Measurements from ENCODE around the gene PPP1R12B. TPM values are rescaled to one million over a fixed set of nuclear protein-coding genes. Genes with fewer than 3 reads are reported as not detected.

Gene PPP1R12B
- total RNA-seq, 1 donor from 2014 or later, result 7.2 TPM

DNA sequence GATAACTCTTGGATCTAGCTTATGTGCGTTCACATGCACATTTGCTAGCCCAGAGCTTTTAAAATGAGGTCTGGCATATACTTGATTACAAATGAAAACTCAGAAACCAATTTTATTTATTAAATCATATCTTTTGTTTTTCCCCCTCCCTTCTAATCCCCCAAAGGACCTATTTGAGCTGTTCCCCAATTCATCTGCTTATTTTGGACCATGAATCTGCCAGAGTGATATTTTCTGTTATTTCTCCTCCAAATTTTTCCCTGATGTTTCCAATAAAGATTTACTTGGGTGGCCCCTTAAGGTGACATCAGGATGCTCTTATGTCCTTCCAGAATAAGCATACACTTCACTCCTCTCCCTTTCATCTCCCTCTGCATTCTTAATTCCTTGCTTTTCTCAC is 238.4 kb downstream of the PPP1R12B start:
- no peaks in the 10 kb centered on the region for H3K9me3 Mint-ChIP-seq (ENCODE audit: unreplicated experiment)
- H3K27ac Mint-ChIP-seq (ENCODE audit: unreplicated experiment), result peak overlapping the region; percentile 93
- H3K36me3 Mint-ChIP-seq (ENCODE audit: low read depth, unreplicated experiment), result no peaks in the 10 kb centered on the region
- peaks cover 31% of the 10 kb centered on the region for H3K4me1 Mint-ChIP-seq (ENCODE audit: unreplicated experiment)
- no peak overlapping the region for H3K4me3 Mint-ChIP-seq (ENCODE audit: unreplicated experiment)
- no peak for DNase-seq (ENCODE audit: low spot score)
- no peak for TF ChIP-seq CTCF (IDR thresholded peaks at IDR 0.05; ENCODE audit: unreplicated experiment)
- H3K27me3 Mint-ChIP-seq (ENCODE audit: unreplicated experiment), result no peaks in the 10 kb centered on the region

DNA sequence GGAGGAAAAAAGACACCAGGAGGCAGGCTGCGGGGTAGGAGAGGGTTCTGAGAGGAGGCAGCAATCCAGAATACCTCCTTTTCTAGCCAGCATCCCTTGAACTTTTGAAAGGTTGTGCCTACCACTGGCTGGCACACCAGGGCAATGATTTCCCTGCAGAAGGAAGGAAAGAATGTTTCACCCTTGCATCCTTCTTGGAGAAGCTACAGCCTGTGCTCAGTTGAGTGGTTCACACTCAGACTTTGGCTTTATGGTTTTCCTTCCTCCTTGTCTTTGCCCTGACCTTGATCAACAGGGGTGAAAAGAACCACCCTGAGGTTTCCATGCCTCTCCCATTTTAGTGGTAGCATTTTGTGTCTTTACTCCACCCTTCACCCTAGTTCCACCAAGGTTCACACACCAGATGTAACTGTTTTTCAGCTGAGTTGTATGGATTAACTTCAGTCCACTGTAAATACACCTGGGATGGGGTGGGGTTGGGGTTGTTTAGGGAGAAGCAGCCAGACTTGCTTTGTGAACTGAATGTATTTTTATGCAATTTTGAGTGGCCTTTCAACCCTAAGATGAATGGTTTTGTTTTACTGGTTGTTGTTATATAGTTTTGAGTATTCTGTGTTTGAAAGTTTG is 239.5 kb downstream of the PPP1R12B start:
- Mint-ChIP-seq H3K4me1 (ENCODE audit: unreplicated experiment) (peaks cover 31% of the 10 kb centered on the region), H3K27ac (ENCODE audit: unreplicated experiment) (peak overlapping the region; percentile 33), H3K27me3 (ENCODE audit: unreplicated experiment) (no peaks in the 10 kb centered on the region), H3K36me3 (ENCODE audit: low read depth, unreplicated experiment) (no peaks in the 10 kb centered on the region), H3K4me3 (ENCODE audit: unreplicated experiment) (no peak overlapping the region), H3K9me3 (ENCODE audit: unreplicated experiment) (no peaks in the 10 kb centered on the region)
- TF ChIP-seq CTCF (IDR thresholded peaks at IDR 0.05; ENCODE audit: unreplicated experiment), result no peak
- no peak for DNase-seq (ENCODE audit: low spot score)

DNA sequence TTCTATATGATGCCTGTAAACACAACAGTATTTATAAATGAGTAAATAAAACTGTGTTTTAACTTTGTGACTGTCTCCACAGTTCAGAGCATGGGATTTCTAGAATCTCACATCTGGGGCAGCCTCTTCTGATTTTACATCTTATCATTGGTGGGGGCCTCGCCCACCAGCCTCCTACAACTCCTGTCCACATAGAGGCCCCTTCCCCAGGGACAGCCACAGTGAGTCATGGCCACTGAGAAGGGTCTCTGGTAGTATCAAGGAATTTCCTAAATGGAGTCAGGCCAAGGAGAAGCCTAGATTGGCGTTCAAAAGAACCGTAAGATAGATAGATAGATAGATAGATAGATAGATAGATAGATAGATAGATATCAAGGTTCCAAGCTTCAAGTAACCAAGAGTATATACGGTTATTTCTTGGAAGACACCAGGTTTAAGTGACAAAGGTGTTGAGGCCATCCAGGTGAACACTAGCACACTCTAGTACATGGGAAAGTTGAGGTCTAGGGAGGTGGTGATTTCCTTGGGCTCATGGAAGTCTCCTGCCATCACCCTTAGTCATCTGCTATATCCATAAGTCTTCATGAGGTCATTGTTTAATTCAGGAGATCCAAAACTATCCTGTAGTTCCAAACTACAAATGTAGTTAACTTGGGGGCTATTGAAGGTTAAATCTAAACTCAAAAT is 240.1 kb downstream of the PPP1R12B start:
- no peak for TF ChIP-seq CTCF (IDR thresholded peaks at IDR 0.05; ENCODE audit: unreplicated experiment)
- H3K4me3 Mint-ChIP-seq (ENCODE audit: unreplicated experiment), result no peak overlapping the region
- no peaks in the 10 kb centered on the region for H3K36me3 Mint-ChIP-seq (ENCODE audit: low read depth, unreplicated experiment)
- no peaks in the 10 kb centered on the region for H3K9me3 Mint-ChIP-seq (ENCODE audit: unreplicated experiment)
- no peaks in the 10 kb centered on the region for H3K27me3 Mint-ChIP-seq (ENCODE audit: unreplicated experiment)
- no peak for DNase-seq (ENCODE audit: low spot score)
- peak overlapping the region; percentile 83 for H3K27ac Mint-ChIP-seq (ENCODE audit: unreplicated experiment)
- peaks cover 31% of the 10 kb centered on the region for H3K4me1 Mint-ChIP-seq (ENCODE audit: unreplicated experiment)

DNA sequence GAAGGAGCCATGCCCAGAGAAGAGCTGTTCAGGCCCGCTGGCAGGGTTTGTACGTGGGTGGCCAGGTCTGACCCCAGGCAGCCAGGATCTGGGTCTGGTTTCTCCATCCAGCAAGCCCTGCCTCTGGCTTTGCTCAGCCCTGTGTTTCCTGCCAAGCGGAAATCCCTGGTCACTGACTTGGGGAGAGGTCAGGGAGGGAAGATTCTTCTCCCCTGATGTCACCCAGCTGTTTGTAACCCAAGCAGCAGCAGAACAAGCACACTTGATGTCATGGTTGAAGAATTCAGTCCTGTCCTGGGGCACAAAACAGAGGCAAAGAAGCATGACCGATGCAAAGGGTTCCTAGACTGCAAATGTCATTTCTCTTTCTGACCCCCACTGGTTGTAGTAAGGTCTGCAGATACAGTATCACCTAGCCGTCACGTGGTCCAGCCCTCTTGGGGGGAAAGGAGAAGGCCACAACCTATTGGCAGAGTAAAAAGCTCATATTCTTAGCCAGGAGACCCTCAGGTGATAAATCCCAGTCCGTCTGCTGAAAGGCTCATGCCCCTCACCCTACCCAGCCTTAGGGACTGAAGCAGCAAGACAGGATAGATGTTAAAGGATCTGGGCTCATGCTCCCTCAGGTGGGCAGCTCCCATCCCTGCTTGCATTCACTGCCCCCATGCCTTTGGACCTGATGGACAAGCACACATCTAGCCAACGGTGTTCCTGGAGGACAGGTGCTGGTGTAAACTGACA is 240.9 kb downstream of the PPP1R12B start:
- peak; percentile 53 for DNase-seq (ENCODE audit: low spot score)
- Mint-ChIP-seq H3K9me3 (ENCODE audit: unreplicated experiment) (no peaks in the 10 kb centered on the region), H3K27me3 (ENCODE audit: unreplicated experiment) (no peaks in the 10 kb centered on the region), H3K4me3 (ENCODE audit: unreplicated experiment) (no peak overlapping the region), H3K36me3 (ENCODE audit: low read depth, unreplicated experiment) (no peaks in the 10 kb centered on the region), H3K27ac (ENCODE audit: unreplicated experiment) (peak overlapping the region; percentile 83), H3K4me1 (ENCODE audit: unreplicated experiment) (peaks cover 26% of the 10 kb centered on the region)
- TF ChIP-seq CTCF (IDR thresholded peaks at IDR 0.05; ENCODE audit: unreplicated experiment), result no peak

DNA sequence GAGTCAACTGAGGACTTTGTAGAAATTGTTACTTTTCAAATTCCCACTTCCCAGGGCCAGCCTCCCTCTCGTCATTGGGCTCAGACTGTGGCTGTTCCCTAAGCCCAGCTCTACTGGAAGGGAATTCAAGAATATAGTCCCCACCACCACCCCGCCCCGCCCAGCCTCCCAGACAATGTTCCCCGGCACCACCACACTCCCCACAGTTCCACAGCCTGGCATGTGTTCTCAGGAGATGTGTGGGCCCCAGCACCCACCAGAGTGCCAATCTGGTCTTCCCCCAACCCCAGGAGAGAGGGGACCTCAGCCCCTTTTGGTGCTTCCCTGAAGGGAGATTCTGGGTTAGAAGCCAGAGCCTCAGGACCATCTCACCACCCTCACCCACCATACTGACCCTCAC is 241.6 kb downstream of the PPP1R12B start:
- Mint-ChIP-seq H3K4me3 (ENCODE audit: unreplicated experiment) (no peak overlapping the region), H3K9me3 (ENCODE audit: unreplicated experiment) (no peaks in the 10 kb centered on the region), H3K27me3 (ENCODE audit: unreplicated experiment) (no peaks in the 10 kb centered on the region), H3K27ac (ENCODE audit: unreplicated experiment) (no peak overlapping the region), H3K4me1 (ENCODE audit: unreplicated experiment) (peaks cover 20% of the 10 kb centered on the region), H3K36me3 (ENCODE audit: low read depth, unreplicated experiment) (no peaks in the 10 kb centered on the region)
- TF ChIP-seq CTCF (IDR thresholded peaks at IDR 0.05; ENCODE audit: unreplicated experiment), result no peak
- no peak for DNase-seq (ENCODE audit: low spot score)
